Measurements from ENCODE around the gene TAL2. TPM values are rescaled to one million over a fixed set of nuclear protein-coding genes. Genes with fewer than 3 reads are reported as not detected.

Gene TAL2
- total and polyA plus RNA-seq, 4 donors: 0.17 TPM; not detected in 3

DNA sequence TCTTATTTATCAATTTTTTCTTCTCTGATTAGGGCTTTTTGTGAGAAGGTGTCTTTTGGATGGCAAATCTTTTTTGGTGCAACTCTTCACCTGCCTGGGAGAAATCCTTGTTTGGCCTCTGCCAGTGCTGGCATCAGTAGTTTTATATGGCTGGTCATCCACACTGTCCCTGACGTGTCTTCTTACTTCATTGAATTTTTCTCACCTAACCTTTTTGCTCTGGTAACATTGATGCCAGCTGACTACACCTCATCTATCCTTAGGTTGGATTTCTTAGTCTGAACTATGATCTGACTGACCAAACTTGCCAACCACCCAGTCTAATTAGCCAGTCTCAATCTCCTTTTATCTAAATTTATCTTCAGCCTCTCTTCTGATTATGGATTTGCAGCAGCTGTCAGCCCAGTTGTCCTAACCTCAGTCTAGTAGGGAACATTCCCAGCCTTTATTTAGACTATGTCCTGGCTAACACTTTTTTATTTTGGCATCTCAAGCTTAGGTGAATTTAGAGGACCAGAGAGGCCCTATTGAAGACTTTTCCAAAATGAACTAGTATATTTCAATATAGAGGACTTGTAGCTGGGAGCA is 21.5 kb downstream of the TAL2 start:
- Histone ChIP-seq H3K4me1 (ENCODE audit: control insufficient read depth in 5 of 5, insufficient read depth in 5 of 5, low read length in 5 of 5) (no peaks in the 10 kb centered on the region), H3K9me3 (ENCODE audit: control insufficient read depth in 4 of 4, insufficient read depth in 3 of 4, low read length in 3 of 4) (no peaks in the 10 kb centered on the region), H3K27ac (ENCODE audit: low read depth in 1 of 2, low read length in 1 of 2) (no peak overlapping the region), H3K36me3 (ENCODE audit: control insufficient read depth in 4 of 4, insufficient read depth in 4 of 4, low read length in 4 of 4) (no peaks in the 10 kb centered on the region), H3K4me3 (no peak overlapping the region), H3K27me3 (ENCODE audit: control insufficient read depth in 3 of 3, insufficient read depth in 3 of 3, low read length in 2 of 3) (no peaks in the 10 kb centered on the region), H3K9ac (ENCODE audit: insufficient read depth in 1 of 2, low read length in 2 of 2) (no peak overlapping the region)
- DNase-seq (no peak), ATAC-seq (ENCODE audit: insufficient read depth, low FRiP score) (no peak)
- TF ChIP-seq, protein P1, sequence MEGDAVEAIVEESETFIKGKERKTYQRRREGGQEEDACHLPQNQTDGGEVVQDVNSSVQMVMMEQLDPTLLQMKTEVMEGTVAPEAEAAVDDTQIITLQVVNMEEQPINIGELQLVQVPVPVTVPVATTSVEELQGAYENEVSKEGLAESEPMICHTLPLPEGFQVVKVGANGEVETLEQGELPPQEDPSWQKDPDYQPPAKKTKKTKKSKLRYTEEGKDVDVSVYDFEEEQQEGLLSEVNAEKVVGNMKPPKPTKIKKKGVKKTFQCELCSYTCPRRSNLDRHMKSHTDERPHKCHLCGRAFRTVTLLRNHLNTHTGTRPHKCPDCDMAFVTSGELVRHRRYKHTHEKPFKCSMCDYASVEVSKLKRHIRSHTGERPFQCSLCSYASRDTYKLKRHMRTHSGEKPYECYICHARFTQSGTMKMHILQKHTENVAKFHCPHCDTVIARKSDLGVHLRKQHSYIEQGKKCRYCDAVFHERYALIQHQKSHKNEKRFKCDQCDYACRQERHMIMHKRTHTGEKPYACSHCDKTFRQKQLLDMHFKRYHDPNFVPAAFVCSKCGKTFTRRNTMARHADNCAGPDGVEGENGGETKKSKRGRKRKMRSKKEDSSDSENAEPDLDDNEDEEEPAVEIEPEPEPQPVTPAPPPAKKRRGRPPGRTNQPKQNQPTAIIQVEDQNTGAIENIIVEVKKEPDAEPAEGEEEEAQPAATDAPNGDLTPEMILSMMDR (IDR thresholded peaks at IDR 0.05; ENCODE audit: control extremely low read depth, extremely low read depth): no peak
- 68 to 79% methylated on average over 1 of the region's 1 CpG for WGBS, 2 donors

- no peak for ATAC-seq (ENCODE audit: insufficient read depth, low FRiP score)
- Histone ChIP-seq H3K36me3 (ENCODE audit: control insufficient read depth in 4 of 4, insufficient read depth in 4 of 4, low read length in 4 of 4) (no peaks in the 10 kb centered on the region), H3K4me3 (no peak overlapping the region), H3K9ac (ENCODE audit: insufficient read depth in 1 of 2, low read length in 2 of 2) (no peak overlapping the region), H3K27ac (ENCODE audit: low read depth in 1 of 2, low read length in 1 of 2) (no peak overlapping the region), H3K4me1 (ENCODE audit: control insufficient read depth in 5 of 5, insufficient read depth in 5 of 5, low read length in 5 of 5) (no peaks in the 10 kb centered on the region), H3K27me3 (ENCODE audit: control insufficient read depth in 3 of 3, insufficient read depth in 3 of 3, low read length in 2 of 3) (peaks cover 0 to 4% (median 0%) of the 10 kb centered on the region in 3 donors), H3K9me3 (ENCODE audit: control insufficient read depth in 4 of 4, insufficient read depth in 3 of 4, low read length in 3 of 4) (no peaks in the 10 kb centered on the region)
- TF ChIP-seq, protein P1 (IDR thresholded peaks at IDR 0.05; ENCODE audit: control extremely low read depth, extremely low read depth): no peak
- 92 to 97% methylated on average over 4 of the region's 4 CpGs for WGBS, 2 donors
- no peak for DNase-seq
These were observed 24.7 kb downstream of the TAL2 start for GRCh38 chr9:105686936-105687335.

- ATAC-seq (ENCODE audit: insufficient read depth, low FRiP score): no peak
- no peak overlapping the region for H3K27ac ChIP-seq (ENCODE audit: low read depth in 1 of 2, low read length in 1 of 2)
- no peaks in the 10 kb centered on the region for H3K9me3 ChIP-seq (ENCODE audit: control insufficient read depth in 4 of 4, insufficient read depth in 3 of 4, low read length in 3 of 4)
- no peaks in the 10 kb centered on the region for H3K36me3 ChIP-seq (ENCODE audit: control insufficient read depth in 4 of 4, insufficient read depth in 4 of 4, low read length in 4 of 4)
- no peak overlapping the region for H3K9ac ChIP-seq (ENCODE audit: insufficient read depth in 1 of 2, low read length in 2 of 2)
- no peak for DNase-seq
- peaks cover 0 to 10% (median 0%) of the 10 kb centered on the region in 5 donors for H3K4me1 ChIP-seq (ENCODE audit: control insufficient read depth in 5 of 5, insufficient read depth in 5 of 5, low read length in 5 of 5)
- whole genome bisulfite sequencing, 2 donors: 46 to 47% methylated on average over 2 of the region's 2 CpGs
- no peak overlapping the region for H3K4me3 ChIP-seq
- TF ChIP-seq, protein P1 (IDR thresholded peaks at IDR 0.05; ENCODE audit: control extremely low read depth, extremely low read depth): no peak
- peaks cover 0 to 24% (median 11%) of the 10 kb centered on the region in 3 donors for H3K27me3 ChIP-seq (ENCODE audit: control insufficient read depth in 3 of 3, insufficient read depth in 3 of 3, low read length in 2 of 3)
These were observed 28.5 kb downstream of the TAL2 start for GRCh38 chr9:105690742-105691141.

Measured in lung (tissue), 12 donors.